Mesothelial cell of epicardium (in vitro differentiated cells): ENCODE results near the gene HES7. TPM values are rescaled to one million over a fixed set of nuclear protein-coding genes. Genes with fewer than 3 reads are reported as not detected.

Experiments used
- DNase-seq, 2 experiments: peaks; one replicate each; pipeline ENCODE4 v3.0.0; 2021; ENCODE audit warnings: low spot score in 2 of 2; ENCODE audit not compliant: unreplicated experiment in 2 of 2
- H3K27ac Mint-ChIP-seq: 2 replicates; pipeline ENCODE4 v1.8.0; 2021; ENCODE audit warnings: mixed read lengths
- H3K27me3 Mint-ChIP-seq: 2 replicates; pipeline ENCODE4 v1.8.0; 2021; ENCODE audit warnings: low read depth, mixed read lengths
- H3K36me3 Mint-ChIP-seq: 2 replicates; pipeline ENCODE4 v1.8.0; 2021; ENCODE audit warnings: mixed read lengths
- H3K4me1 Mint-ChIP-seq: 2 replicates; pipeline ENCODE4 v1.8.0; 2021; ENCODE audit warnings: mixed read lengths
- H3K4me3 Mint-ChIP-seq: 2 replicates; pipeline ENCODE4 v1.8.0; 2021; ENCODE audit warnings: mild to moderate bottlenecking, moderate library complexity, mixed read lengths
- H3K9me3 Mint-ChIP-seq: 2 replicates; pipeline ENCODE4 v1.8.0; 2021; ENCODE audit warnings: mixed read lengths
- total RNA-seq: library from RNA; stranded (reverse); gene quantifications from 3 replicates; pipeline ENCODE4 v1.2.1, GENCODE V29; 2021
- TF ChIP-seq, protein P1 (sequence below): fragments of 200-600 bp; sonication (generic); IDR thresholded peaks from one replicate; pipeline ENCODE4 v1.5.0; 2021; ENCODE audit warnings: antibody characterized with exemption; ENCODE audit not compliant: unreplicated experiment

Gene HES7
- total RNA-seq, 1 donor from 2014 or later = 0.45 TPM

DNA sequence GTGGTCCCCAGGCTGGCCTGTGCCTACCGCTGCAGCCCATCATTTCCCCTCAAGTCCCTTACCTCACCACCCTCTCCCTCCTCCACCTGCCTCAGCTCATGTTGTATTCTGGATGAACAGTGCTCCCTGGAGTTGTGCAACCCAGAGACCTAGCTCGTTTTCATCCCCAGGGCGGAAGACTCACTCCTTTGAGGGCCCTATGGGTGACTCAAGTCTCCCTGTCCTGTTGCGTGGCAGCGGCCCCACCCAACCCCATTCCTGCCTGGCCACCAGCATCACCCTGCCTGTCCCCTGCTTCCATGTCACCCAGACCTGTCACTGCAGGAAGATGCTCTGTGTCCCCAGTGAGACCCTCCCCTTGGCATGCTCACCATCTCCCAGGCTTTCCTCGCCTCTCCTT lies 39.7 kb downstream of the HES7 start:
- peaks cover 89% of the 10 kb centered on the region for H3K27me3 Mint-ChIP-seq
- DNase-seq = no peak
- no peaks in the 10 kb centered on the region for H3K9me3 Mint-ChIP-seq
- TF ChIP-seq, protein P1, sequence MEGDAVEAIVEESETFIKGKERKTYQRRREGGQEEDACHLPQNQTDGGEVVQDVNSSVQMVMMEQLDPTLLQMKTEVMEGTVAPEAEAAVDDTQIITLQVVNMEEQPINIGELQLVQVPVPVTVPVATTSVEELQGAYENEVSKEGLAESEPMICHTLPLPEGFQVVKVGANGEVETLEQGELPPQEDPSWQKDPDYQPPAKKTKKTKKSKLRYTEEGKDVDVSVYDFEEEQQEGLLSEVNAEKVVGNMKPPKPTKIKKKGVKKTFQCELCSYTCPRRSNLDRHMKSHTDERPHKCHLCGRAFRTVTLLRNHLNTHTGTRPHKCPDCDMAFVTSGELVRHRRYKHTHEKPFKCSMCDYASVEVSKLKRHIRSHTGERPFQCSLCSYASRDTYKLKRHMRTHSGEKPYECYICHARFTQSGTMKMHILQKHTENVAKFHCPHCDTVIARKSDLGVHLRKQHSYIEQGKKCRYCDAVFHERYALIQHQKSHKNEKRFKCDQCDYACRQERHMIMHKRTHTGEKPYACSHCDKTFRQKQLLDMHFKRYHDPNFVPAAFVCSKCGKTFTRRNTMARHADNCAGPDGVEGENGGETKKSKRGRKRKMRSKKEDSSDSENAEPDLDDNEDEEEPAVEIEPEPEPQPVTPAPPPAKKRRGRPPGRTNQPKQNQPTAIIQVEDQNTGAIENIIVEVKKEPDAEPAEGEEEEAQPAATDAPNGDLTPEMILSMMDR = no peak
- peaks cover 6% of the 10 kb centered on the region for H3K4me1 Mint-ChIP-seq
- no peak overlapping the region for H3K27ac Mint-ChIP-seq
- no peaks in the 10 kb centered on the region for H3K36me3 Mint-ChIP-seq
- H3K4me3 Mint-ChIP-seq = no peak overlapping the region

DNA sequence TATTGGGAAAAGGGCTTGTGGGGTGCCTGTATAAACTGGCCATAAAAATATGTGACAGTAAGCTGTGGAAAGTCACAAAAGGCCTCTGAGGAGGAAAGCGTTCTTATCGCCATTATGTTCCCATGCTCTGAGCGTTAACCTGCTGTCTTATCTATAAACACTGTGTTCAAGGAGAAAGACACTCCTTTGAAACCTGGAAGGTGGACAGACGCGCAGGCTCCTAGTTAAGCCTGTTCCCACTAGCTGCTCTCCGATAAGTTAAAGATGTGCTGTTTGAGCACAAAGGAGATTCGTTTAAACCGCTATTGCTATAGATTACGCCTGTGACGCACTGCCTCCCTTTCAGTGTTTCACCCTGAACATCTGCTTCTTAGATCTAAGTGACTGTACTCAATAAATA lies 41.6 kb downstream of the HES7 start:
- Mint-ChIP-seq H3K27me3 (peaks cover 88% of the 10 kb centered on the region), H3K27ac (no peak overlapping the region), H3K4me1 (peaks cover 8% of the 10 kb centered on the region), H3K9me3 (no peaks in the 10 kb centered on the region), H3K4me3 (no peak overlapping the region), H3K36me3 (no peaks in the 10 kb centered on the region)
- DNase-seq = no peak
- TF ChIP-seq, protein P1 = no peak

DNA sequence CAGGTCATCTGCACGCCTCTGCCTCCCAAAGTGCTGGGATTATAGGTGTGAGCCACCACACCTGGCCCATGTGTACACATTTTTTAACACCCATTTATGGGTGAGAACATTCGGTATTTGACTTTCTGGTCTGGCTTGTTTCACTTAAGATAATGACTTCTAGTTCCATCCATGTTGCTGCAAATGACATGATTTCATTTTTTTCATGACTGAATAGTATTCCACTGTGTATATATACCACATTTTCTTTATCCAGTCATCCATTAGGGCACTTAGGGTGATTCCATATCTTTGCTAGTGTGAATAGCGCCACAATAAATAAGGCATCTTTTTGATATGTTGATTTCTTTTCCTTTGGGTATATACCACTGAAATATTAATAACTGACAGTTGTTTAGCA lies 42.0 kb downstream of the HES7 start:
- Mint-ChIP-seq H3K27me3 (peaks cover 88% of the 10 kb centered on the region), H3K4me3 (no peak overlapping the region), H3K36me3 (no peaks in the 10 kb centered on the region), H3K27ac (no peak overlapping the region), H3K9me3 (no peaks in the 10 kb centered on the region), H3K4me1 (peaks cover 8% of the 10 kb centered on the region)
- TF ChIP-seq, protein P1 = no peak
- DNase-seq = no peak

DNA sequence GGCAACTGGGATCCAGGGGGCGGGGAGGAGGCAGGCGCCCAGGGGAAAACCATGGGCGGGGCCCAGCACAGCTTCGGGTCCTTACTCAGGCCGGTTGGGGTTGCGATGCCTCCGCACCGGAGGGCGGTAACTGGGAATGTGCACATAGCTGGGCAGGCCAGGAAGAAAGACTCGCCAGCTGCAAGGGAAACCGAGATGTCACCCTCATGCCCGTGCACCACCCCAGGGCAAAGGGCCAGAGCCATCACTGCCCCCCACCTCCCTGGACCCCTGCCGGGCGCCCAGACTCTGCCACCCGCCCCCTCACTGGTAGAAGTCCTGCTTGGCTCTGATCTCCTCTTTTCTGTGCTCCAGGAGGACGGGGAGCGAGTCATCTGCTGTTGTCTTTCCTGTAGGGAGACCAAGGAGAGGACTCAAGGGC lies 43.1 kb downstream of the HES7 start:
- Mint-ChIP-seq H3K27me3 (peaks cover 91% of the 10 kb centered on the region), H3K9me3 (no peaks in the 10 kb centered on the region), H3K27ac (no peak overlapping the region), H3K4me3 (no peak overlapping the region), H3K4me1 (peaks cover 8% of the 10 kb centered on the region), H3K36me3 (no peaks in the 10 kb centered on the region)
- no peak for DNase-seq
- TF ChIP-seq, protein P1 = no peak

DNA sequence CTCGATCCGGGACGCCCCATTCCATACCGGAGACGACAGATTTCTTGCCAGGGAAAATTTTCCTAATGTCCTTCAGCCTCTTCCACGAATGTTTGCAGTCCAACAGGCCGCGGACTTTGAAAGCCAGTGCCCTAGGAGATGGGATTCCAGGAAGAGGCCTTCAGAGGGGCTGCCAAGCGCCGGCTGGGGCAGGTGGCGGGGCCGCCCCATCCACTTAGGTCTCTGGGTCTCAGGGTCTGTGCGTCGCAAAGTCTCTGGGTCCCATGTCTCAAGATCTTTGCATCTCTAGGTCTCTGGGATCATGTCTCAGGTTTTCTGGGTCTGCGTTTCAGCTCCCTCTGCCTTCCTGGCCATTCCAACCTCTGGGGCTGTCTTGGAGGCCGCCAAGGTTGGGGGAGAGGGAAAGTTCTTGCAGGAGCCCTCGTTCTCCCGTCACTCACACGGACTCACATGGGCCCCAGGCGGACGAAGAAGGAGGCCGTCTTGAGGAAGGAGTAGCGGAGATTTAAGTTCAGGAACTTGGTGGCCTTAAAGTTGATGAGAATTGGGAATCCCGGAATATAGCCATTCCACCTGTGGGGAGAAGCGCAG lies 43.6 kb downstream of the HES7 start:
- TF ChIP-seq, protein P1 = peak; percentile 17
- Mint-ChIP-seq H3K27ac (no peak overlapping the region), H3K27me3 (peaks cover 91% of the 10 kb centered on the region), H3K36me3 (no peaks in the 10 kb centered on the region), H3K4me1 (peaks cover 8% of the 10 kb centered on the region), H3K4me3 (peak overlapping the region; percentile 75), H3K9me3 (no peaks in the 10 kb centered on the region)
- no peak for DNase-seq
